ENCODE data around the gene RPTOR. TPM values are rescaled to one million over a fixed set of nuclear protein-coding genes. Genes with fewer than 3 reads are reported as not detected.

RPTOR gene
- total and polyA plus RNA-seq, 10 of the 15 experiments (the other 5 are each of a cell fraction or from before 2014, with no cell fraction given): 0.18 to 32.1 (median 7.8) TPM

DNA sequence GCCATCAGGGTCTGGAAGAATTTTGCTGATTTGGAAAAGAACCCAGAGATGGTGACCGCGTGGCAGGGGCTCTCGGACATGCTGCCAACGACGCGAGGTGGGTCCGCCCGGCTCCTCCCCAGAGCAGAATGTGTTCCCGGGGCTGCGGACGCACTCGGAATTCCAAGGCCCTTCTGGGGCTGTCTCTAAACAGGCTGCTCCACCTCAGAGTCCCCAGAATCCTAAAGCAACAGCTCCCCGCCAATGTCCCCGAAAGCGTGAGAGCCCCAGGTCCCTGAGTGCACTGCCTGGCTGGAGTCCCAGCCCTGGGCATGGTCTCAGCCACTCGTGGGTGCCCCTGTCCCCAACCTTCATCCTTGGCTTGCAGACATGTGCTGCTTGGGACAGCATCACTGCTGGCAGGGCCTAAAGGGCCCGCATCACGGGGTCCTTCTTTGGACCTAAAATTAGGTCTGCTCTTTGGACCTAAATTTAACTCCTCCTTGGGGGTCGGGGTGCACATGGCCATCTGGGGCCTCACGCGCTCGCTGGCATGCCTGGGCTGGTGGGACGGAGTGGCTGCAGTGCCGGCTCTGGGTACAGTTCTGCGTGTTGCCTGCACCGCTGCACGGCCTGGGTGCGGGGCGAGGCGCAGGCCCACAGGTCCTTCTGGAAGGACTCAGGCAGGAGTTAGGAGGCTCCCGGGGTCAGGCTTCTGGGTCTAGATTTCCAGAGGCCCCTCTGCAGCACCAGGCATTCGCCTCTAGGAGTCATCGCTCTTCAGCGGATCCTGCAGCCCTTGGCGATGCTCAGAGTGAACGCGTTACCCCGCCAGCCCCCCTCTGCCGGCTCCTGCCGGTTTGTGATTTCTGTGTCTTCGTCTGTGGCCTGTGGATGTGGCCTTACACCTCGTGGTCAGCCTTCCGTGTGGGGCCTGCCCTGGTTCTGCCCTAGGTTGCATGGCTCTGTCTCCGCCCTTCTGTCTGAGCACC lies 405.1 kb downstream of the RPTOR start:
- Histone ChIP-seq H3K27ac (ENCODE audit: control insufficient read depth, insufficient read depth) (no peak overlapping the region), H3K4me3 (no peak overlapping the region), H3K9me3 (replicated peaks; ENCODE audit: control insufficient read depth, insufficient read depth, low read length) (no peaks in the 10 kb centered on the region), H3K79me2 (ENCODE audit: control insufficient read depth, insufficient read depth, low read length) (no peaks in the 10 kb centered on the region), H3K36me3 (ENCODE audit: control insufficient read depth in 2 of 2, insufficient read depth in 2 of 2, low read length in 1 of 2) (peaks cover 0 to 3% of the 10 kb centered on the region in 2 experiments; a peak in 2 of 4 replicates), H4K20me1 (ENCODE audit: control insufficient read depth, insufficient read depth) (no peaks in the 10 kb centered on the region), H3K4me2 (ENCODE audit: control insufficient read depth, insufficient read depth) (no peak overlapping the region), H3K27me3 (replicated peaks in 1 of 2; ENCODE audit: control insufficient read depth in 2 of 2, insufficient read depth in 2 of 2, low read length in 1 of 2) (no peaks in the 10 kb centered on the region), H3K4me1 (ENCODE audit: control insufficient read depth, insufficient read depth, low read length) (no peaks in the 10 kb centered on the region), H2AFZ (ENCODE audit: control insufficient read depth, low read depth, low read length) (no peak overlapping the region), H3K9ac (ENCODE audit: control insufficient read depth, insufficient read depth, low read length) (no peak overlapping the region)
- FAIRE-seq: no peak
- no peak for TF ChIP-seq NFYA (IDR thresholded peaks at IDR 0.05; ENCODE audit: borderline replicate concordance, low read depth, low read length)
- no peak for TF ChIP-seq BCL11A (IDR thresholded peaks at IDR 0.05; ENCODE audit: low read depth, low read length)
- no peak for TF ChIP-seq MYB (IDR thresholded peaks at IDR 0.05; ENCODE audit: borderline replicate concordance, low read depth, low read length)
- TF ChIP-seq SIN3A (IDR thresholded peaks at IDR 0.05; ENCODE audit: low read depth, low read length): no peak
- BruUV-seq (replicated peaks): no TSS peak
- ChIA-PET RAD21 (ENCODE audit: unreplicated experiment) (interaction anchor here (1.0 kb wide), 1 partner anchor 212 kb away, joined by 4 read pairs; no protein-coding TSS in a partner anchor), CTCF (no interaction called here), SMC1A (ENCODE audit: uncharacterized antibody, unreplicated experiment) (no interaction called here), POLR2A (no interaction called here)
- no peak for DNase-seq (ENCODE audit: low read depth, low spot score)
- WGBS (ENCODE audit: insufficient coverage, insufficient replicate concordance, low lambda C conversion rate, missing lambda C conversion rate): 93% methylated on average over 44 of the region's 44 CpGs
- ATAC-seq: no peak
- in situ Hi-C loops (cut with MboI): no loop called here
- intact Hi-C loops (cut with micrococcal nuclease; ENCODE audit: unreplicated experiment): no loop called here

DNA sequence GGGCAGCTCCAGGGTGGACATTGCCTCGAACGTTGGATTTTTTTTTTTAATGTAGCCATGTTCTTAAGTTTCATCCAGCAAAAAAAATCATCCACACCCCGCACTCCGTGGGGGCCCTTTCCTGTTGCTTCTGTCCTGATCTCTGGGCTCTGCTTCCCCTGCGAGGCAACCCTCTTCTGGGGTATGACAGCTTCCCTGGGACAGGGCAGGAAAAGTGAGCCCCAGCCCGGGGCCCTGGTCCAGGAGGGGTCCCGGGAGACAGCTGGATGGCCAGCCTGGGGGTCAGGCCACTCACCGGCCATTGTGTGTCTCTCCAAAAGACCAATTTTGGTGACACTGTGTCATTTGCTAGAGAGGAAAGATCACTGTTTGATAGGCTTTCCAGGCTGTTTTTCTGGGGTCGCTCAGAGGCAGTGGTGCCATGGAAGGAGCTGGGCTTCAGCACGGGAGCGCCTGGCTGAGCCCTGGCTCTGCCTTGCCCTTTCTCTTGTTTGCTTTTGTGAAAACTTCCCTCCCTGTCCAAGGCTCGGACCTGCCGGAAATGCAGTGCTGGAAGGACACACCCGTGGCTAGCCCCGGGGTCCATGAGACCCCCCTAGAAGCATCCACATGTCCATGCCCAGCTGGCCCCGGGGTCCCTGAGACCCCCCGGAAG lies 406.0 kb downstream of the RPTOR start:
- Histone ChIP-seq H3K27ac (ENCODE audit: control insufficient read depth, insufficient read depth) (no peak overlapping the region), H3K79me2 (ENCODE audit: control insufficient read depth, insufficient read depth, low read length) (no peaks in the 10 kb centered on the region), H2AFZ (ENCODE audit: control insufficient read depth, low read depth, low read length) (no peak overlapping the region), H3K9ac (ENCODE audit: control insufficient read depth, insufficient read depth, low read length) (no peak overlapping the region), H4K20me1 (ENCODE audit: control insufficient read depth, insufficient read depth) (no peaks in the 10 kb centered on the region), H3K4me1 (ENCODE audit: control insufficient read depth, insufficient read depth, low read length) (no peaks in the 10 kb centered on the region), H3K36me3 (ENCODE audit: control insufficient read depth in 2 of 2, insufficient read depth in 2 of 2, low read length in 1 of 2) (peaks cover 0 to 3% of the 10 kb centered on the region in 2 experiments; a peak in 2 of 4 replicates), H3K4me2 (ENCODE audit: control insufficient read depth, insufficient read depth) (no peak overlapping the region), H3K27me3 (replicated peaks in 1 of 2; ENCODE audit: control insufficient read depth in 2 of 2, insufficient read depth in 2 of 2, low read length in 1 of 2) (no peaks in the 10 kb centered on the region), H3K4me3 (no peak overlapping the region), H3K9me3 (replicated peaks; ENCODE audit: control insufficient read depth, insufficient read depth, low read length) (no peaks in the 10 kb centered on the region)
- no peak for TF ChIP-seq IRF4 (IDR thresholded peaks at IDR 0.05; ENCODE audit: low read depth, low read length)
- no TSS peak for BruUV-seq (replicated peaks)
- FAIRE-seq: no peak
- 97% methylated on average over 17 of the region's 17 CpGs for WGBS (ENCODE audit: insufficient coverage, insufficient replicate concordance, low lambda C conversion rate, missing lambda C conversion rate)
- no peak for ATAC-seq
- no peak for DNase-seq (ENCODE audit: low read depth, low spot score)
- ChIA-PET RAD21 (ENCODE audit: unreplicated experiment) (no interaction called here), POLR2A (no interaction called here), SMC1A (ENCODE audit: uncharacterized antibody, unreplicated experiment) (no interaction called here), CTCF (no interaction called here)
- in situ Hi-C loops (cut with MboI): no loop called here
- intact Hi-C loops (cut with micrococcal nuclease; ENCODE audit: unreplicated experiment): no loop called here
